RWPE2 (cell line): ENCODE results near the gene PLEKHG1.

Experiments
- ATAC-seq: fragments of 200-7000 bp; cut with Tn5 transposase; 3 replicates; pipeline ENCODE4 v1.9.1; 2021; ENCODE audit warnings: low read depth
- DNase-seq: peaks from one replicate; pipeline ENCODE4 v3.0.0-alpha.2; 2020; ENCODE audit warnings: low spot score
- H3K27ac ChIP-seq: fragments of 450-650 bp; 2 replicates; pipeline ENCODE4 v1.5.1; 2017; ENCODE audit warnings: mild to moderate bottlenecking; ENCODE audit not compliant: poor library complexity, severe bottlenecking
- H3K27me3 ChIP-seq: fragments of 250-450 bp; sonication (Bioruptor Pico); 2 replicates; pipeline ENCODE4 v1.5.1; 2021; ENCODE audit warnings: mild to moderate bottlenecking, moderate library complexity; ENCODE audit not compliant: insufficient read depth, poor library complexity, severe bottlenecking
- H3K36me3 ChIP-seq: fragments of 250-450 bp; sonication (Bioruptor Pico); 2 replicates; pipeline ENCODE4 v1.5.1; 2020; ENCODE audit warnings: low read depth, mild to moderate bottlenecking, moderate library complexity
- H3K4me1 ChIP-seq: fragments of 250-450 bp; sonication (Bioruptor Pico); 2 replicates; pipeline ENCODE4 v1.5.1; 2021; ENCODE audit warnings: mild to moderate bottlenecking, moderate library complexity; ENCODE audit not compliant: insufficient read depth, poor library complexity, severe bottlenecking
- H3K4me3 ChIP-seq: fragments of 250-450 bp; sonication (Bioruptor Pico); 2 replicates; pipeline ENCODE4 v1.5.1; 2021; ENCODE audit warnings: mild to moderate bottlenecking, moderate library complexity; ENCODE audit not compliant: severe bottlenecking
- H3K9me3 ChIP-seq: fragments of 250-450 bp; sonication (Bioruptor Pico); 2 replicates; pipeline ENCODE4 v1.5.1; 2021; ENCODE audit warnings: mild to moderate bottlenecking, moderate library complexity; ENCODE audit not compliant: severe bottlenecking
- CTCF ChIP-seq: fragments of 450-650 bp; IDR thresholded peaks from one replicate; pipeline ENCODE4 v1.5.1; 2017; ENCODE audit warnings: mild to moderate bottlenecking, moderate library complexity; ENCODE audit not compliant: poor library complexity, severe bottlenecking

The PLEKHG1 gene

GRCh38 chr6:150638765-150639164, 39.1 kb downstream of the PLEKHG1 start:
- Histone ChIP-seq H3K9me3 (no peaks in the 10 kb centered on the region), H3K4me1 (no peaks in the 10 kb centered on the region), H3K36me3 (no peaks in the 10 kb centered on the region), H3K27me3 (no peaks in the 10 kb centered on the region), H3K4me3 (no peak overlapping the region), H3K27ac (no peak overlapping the region)
- DNase-seq (no peak), ATAC-seq (no peak)
- TF ChIP-seq CTCF = no peak

GRCh38 chr6:150639823-150640331, 40.2 kb downstream of the PLEKHG1 start:
- H3K9me3 ChIP-seq = no peaks in the 10 kb centered on the region
- no peaks in the 10 kb centered on the region for H3K4me1 ChIP-seq
- no peak overlapping the region for H3K4me3 ChIP-seq
- no peaks in the 10 kb centered on the region for H3K27me3 ChIP-seq
- H3K27ac ChIP-seq = no peak overlapping the region
- no peak for TF ChIP-seq CTCF
- H3K36me3 ChIP-seq = no peaks in the 10 kb centered on the region
- DNase-seq = no peak
- ATAC-seq = no peak

GRCh38 chr6:150640556-150641209, 41.0 kb downstream of the PLEKHG1 start:
- Histone ChIP-seq H3K27me3 (no peaks in the 10 kb centered on the region), H3K27ac (no peak overlapping the region), H3K4me1 (no peaks in the 10 kb centered on the region), H3K4me3 (no peak overlapping the region), H3K9me3 (no peaks in the 10 kb centered on the region), H3K36me3 (no peaks in the 10 kb centered on the region)
- no peak for DNase-seq
- TF ChIP-seq CTCF = no peak
- no peak for ATAC-seq

- no peaks in the 10 kb centered on the region for H3K27me3 ChIP-seq
- TF ChIP-seq CTCF = no peak
- no peaks in the 10 kb centered on the region for H3K4me1 ChIP-seq
- ATAC-seq = no peak
- H3K9me3 ChIP-seq = no peaks in the 10 kb centered on the region
- no peaks in the 10 kb centered on the region for H3K36me3 ChIP-seq
- H3K4me3 ChIP-seq = no peak overlapping the region
- H3K27ac ChIP-seq = no peak overlapping the region
- DNase-seq = no peak
Observed at GRCh38 chr6:150641398-150642139, 41.9 kb downstream of the PLEKHG1 start.

DNA sequence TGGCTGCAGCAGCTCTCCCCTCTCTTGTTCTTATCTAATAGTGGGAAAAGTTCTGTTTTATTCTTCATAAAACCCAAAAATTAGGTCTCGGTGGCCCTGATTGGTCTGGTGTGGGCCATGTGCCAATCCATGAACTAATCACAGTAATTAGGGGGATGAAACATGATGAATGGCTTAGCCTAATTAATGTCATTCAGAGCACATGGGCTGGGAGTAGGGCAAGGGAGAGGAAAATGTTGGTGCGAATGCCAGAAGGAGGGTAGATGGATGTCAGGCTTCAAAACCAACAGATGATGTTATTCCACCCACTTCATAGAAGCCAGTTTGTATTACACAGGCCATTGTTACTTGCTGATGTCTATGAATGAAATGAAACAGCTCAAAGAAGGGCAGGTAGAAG, 46.5 kb downstream of the PLEKHG1 start:
- H3K9me3 ChIP-seq = no peaks in the 10 kb centered on the region

More for the DNA sequence above, 46.5 kb downstream of the PLEKHG1 start:
- no peak for DNase-seq
- no peaks in the 10 kb centered on the region for H3K27me3 ChIP-seq
- no peak for ATAC-seq
- H3K4me1 ChIP-seq = peaks cover 2% of the 10 kb centered on the region
- H3K36me3 ChIP-seq = no peaks in the 10 kb centered on the region
- H3K4me3 ChIP-seq = no peak overlapping the region
- TF ChIP-seq CTCF = no peak
- no peak overlapping the region for H3K27ac ChIP-seq
